Adrenal gland (tissue), 12 donors: ENCODE measurements around the gene RALGPS1. TPM values are rescaled to one million over a fixed set of nuclear protein-coding genes. Genes with fewer than 3 reads are reported as not detected.

Experiments used
- DNase-seq, 7 donors: peaks; one replicate each; pipeline ENCODE4 v3.0.0-alpha.2; 2019 to 2020
- H3K27ac ChIP-seq, 5 donors: fragments of 200-600 bp; sonication (generic) in 4 of 5; 1 replicate in 3 of 5; 2 replicates in 2 of 5; pipeline versions ENCODE4 v1.5.1 to v1.8.0; 2016 to 2020; ENCODE audit warnings: mild to moderate bottlenecking in 1 of 5
- H3K27me3 ChIP-seq: fragments of 200-600 bp; 2 replicates; pipeline ENCODE4 v1.8.0; 2021
- H3K36me3 ChIP-seq, 2 donors: fragments of 200-600 bp; replicated peaks in 1 of 2; 1 replicate in 1 of 2; 2 replicates in 1 of 2; pipeline versions ENCODE4 v1.5.1 to v1.8.0; 2018 to 2022
- H3K4me1 ChIP-seq, 2 donors: fragments of 200-600 bp; replicated peaks in 1 of 2; 1 replicate in 1 of 2; 2 replicates in 1 of 2; pipeline versions ENCODE4 v1.5.1 to v1.8.0; 2018 to 2021
- H3K4me3 ChIP-seq, 4 donors: fragments of 200-600 bp; sonication (generic) in 3 of 4; one replicate each; pipeline ENCODE4 v1.5.1; 2016 to 2018
- H3K9me3 ChIP-seq, 3 donors: fragments of 200-600 bp; sonication (generic) in 1 of 3; replicated peaks in 1 of 3; 1 replicate in 2 of 3; 2 replicates in 1 of 3; pipeline versions ENCODE4 v1.5.1 to v1.8.0; 2016 to 2021
- POLR2A ChIP-seq, 2 donors: fragments of 450-650 bp; IDR thresholded peaks; one replicate each; pipeline ENCODE4 v1.6.1; 2017; ENCODE audit warnings: antibody characterized with exemption in 2 of 2, mild to moderate bottlenecking in 2 of 2, moderate library complexity in 1 of 2
- WGBS, 4 donors: extraction: QIAGEN DNeasy Blood & Tissue Kit in 2 of 4; methylation state at CpG; one replicate each; pipeline versions ENCODE4 v1.1.5 to v1.1.7; 2013 to 2017; 5-methylcytosine and 5-hydroxymethylcytosine counted together
- intact Hi-C, 2 donors: fragments of 100-400 bp; cut with DNase I; formaldehyde crosslinking; loops; one replicate each; pipeline versions ENCODE4 v1.14.1 to v1.15.0; 2022 to 2023
- polyA plus RNA-seq, 3 donors: library from polyadenylated mRNA; stranded (reverse); fragments of 200-250 nt in 2 of 3; fragments of 350-450 nt in 1 of 3; fragmentation: Illumina TruSeq in 1 of 3; extraction: RNeasy Lipid Tissue Mini Kit (QIAGEN cat#74804) in 1 of 3; gene quantifications; one replicate each; pipeline ENCODE4 v1.2.3, GENCODE V29; 2013 to 2014
- total RNA-seq, 9 donors: library from RNA; depleted of rRNA in 4 of 9; stranded (reverse); fragments of >200 nt in 4 of 9; fragments of 120-200 nt in 1 of 9; fragmentation: NEBNext Ultra II Directional in 1 of 9; extraction: Animal tissue kit (Norgen Biotek cat#: 25700) in 1 of 9; gene quantifications; one replicate each; pipeline versions ENCODE4 v1.1.0 to v1.2.4, GENCODE V29; 2013 to 2023
- TF ChIP-seq, protein P1 (sequence below), 6 experiments: fragments of 450-650 bp in 4 of 6; fragments of 200-600 bp in 2 of 6; sonication (generic) in 1 of 6; IDR thresholded peaks; 1 replicate in 5 of 6; 2 replicates in 1 of 6; pipeline versions ENCODE4 v1.5.1 to v1.8.0; 2016 to 2021; ENCODE audit warnings: antibody characterized with exemption in 6 of 6, mild to moderate bottlenecking in 2 of 6, moderate library complexity in 1 of 6
- donor health status: healthy with polysubstance abuse.
- donor health status: Bipolar disorder and iron deficiency.
- donor health status: DM: yes; HTN: yes; CAD: no.
- donor health status: DM: no; HTN: no; CAD: no.
- donor health status: DM: no; HTN: no; CAD: no.
- donor health status: DM: yes; HTN: yes; CAD: no.

The RALGPS1 gene
- total and polyA plus RNA-seq, 12 donors: 2.8 to 9.9 (median 5.1) TPM

DNA sequence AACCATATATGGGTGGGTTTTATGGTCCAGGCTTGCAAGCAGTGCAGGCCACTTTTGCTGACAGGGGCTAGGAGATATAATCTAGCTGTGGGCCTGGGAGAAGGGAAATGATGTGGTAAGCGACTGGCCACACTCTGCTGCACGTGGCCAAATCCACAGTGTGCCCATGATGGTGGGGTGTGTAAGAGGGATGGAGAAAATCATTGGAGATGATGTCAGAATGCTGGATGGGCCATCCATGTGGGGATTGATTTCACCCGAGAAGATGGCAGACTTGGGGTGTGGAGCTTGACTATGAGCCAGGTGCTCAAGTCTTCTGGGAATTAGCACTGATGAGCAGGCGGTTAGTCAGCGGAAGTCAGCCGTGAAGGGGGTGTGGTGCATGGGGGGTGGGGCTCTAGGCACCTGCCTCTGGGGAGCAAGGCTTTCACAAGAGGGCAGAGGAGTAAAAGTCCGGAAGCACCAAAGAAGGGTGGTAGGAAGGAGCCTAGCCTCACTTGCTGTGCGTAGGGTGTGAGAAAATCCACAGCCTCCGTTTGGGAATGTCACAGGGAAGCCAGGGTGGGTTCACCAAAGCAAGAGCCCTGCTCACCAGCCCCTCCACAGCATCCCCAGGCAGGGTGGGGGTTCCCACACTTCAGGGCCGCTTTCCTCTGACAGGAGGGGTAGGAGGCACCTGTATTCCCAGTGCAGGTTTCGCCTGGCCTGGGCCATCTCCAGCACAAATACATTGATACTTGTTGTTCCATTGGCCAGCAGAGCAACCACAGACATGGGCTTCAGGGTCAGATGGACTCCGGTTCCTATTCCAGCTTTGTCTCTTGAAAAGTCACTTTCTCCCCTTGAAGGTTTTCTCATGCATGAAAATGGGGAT, 252.3 kb downstream of the RALGPS1 start:
- DNase-seq: peak in 3 of 7 donors; percentile 14 to 35 (median 18)
- intact Hi-C loops: no loop called here

DNA sequence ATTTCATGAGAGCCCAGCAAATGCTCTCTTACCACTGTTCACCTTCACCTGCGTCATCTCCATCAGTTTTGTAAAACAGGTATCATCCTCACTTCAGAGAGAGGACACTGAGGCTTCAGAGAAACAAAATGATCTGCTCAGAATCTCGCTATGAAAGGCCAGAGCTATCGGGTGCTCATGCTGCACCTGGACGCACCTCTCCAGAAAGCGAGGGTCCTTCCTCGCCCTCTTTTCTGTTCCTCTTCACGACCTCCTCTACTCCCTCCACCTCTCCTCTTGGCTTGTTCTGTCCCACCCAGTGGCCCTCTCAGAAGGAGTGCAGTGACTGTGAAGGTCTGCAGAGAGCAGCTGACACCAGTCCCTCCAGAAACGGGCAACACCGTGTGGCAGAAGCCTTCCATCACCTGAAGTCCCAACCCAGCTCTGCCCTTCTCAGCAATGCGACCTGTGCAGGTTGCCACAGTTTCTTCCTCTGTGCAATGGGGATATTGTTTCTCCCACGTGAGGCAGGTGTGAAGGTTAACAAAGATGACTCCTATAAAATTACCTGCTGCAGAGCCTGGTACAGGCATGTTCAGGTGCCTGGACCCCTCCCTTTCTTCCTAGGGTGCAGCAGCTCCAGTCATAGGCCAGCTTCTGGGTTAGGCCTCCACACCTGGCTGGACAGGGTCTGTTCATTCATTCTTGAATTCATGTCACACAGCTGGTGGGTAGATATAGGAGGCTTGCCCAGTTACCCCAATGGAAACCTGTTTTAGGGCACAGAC, 253.2 kb downstream of the RALGPS1 start:
- WGBS, 4 donors: 94 to 95% (median 95%) methylated on average over 10 to 11 of the region's 11 CpGs
- TF ChIP-seq, protein P1, sequence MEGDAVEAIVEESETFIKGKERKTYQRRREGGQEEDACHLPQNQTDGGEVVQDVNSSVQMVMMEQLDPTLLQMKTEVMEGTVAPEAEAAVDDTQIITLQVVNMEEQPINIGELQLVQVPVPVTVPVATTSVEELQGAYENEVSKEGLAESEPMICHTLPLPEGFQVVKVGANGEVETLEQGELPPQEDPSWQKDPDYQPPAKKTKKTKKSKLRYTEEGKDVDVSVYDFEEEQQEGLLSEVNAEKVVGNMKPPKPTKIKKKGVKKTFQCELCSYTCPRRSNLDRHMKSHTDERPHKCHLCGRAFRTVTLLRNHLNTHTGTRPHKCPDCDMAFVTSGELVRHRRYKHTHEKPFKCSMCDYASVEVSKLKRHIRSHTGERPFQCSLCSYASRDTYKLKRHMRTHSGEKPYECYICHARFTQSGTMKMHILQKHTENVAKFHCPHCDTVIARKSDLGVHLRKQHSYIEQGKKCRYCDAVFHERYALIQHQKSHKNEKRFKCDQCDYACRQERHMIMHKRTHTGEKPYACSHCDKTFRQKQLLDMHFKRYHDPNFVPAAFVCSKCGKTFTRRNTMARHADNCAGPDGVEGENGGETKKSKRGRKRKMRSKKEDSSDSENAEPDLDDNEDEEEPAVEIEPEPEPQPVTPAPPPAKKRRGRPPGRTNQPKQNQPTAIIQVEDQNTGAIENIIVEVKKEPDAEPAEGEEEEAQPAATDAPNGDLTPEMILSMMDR (IDR thresholded peaks at IDR 0.05): no peak
- TF ChIP-seq POLR2A (IDR thresholded peaks at IDR 0.05): no peak
- DNase-seq: peak in 3 of 7 donors; percentile 5 to 34 (median 7)
- intact Hi-C loops: no loop called here
- Histone ChIP-seq H3K4me3 (no peak overlapping the region), H3K9me3 (no peaks in the 10 kb centered on the region), H3K36me3 (no peaks in the 10 kb centered on the region), H3K27me3 (no peaks in the 10 kb centered on the region), H3K27ac (no peak overlapping the region), H3K4me1 (peaks cover 0 to 10% of the 10 kb centered on the region in 2 donors)

More for the DNA sequence above, 252.3 kb downstream of the RALGPS1 start:
- WGBS, 4 donors: 90 to 92% (median 90%) methylated on average over 11 to 12 of the region's 12 CpGs
- Histone ChIP-seq H3K36me3 (no peaks in the 10 kb centered on the region), H3K27me3 (no peaks in the 10 kb centered on the region), H3K4me3 (no peak overlapping the region), H3K4me1 (peaks cover 0 to 10% of the 10 kb centered on the region in 2 donors), H3K9me3 (no peaks in the 10 kb centered on the region), H3K27ac (no peak overlapping the region)
- no peak for TF ChIP-seq POLR2A (IDR thresholded peaks at IDR 0.05)
- TF ChIP-seq, protein P1 (IDR thresholded peaks at IDR 0.05): no peak

DNA sequence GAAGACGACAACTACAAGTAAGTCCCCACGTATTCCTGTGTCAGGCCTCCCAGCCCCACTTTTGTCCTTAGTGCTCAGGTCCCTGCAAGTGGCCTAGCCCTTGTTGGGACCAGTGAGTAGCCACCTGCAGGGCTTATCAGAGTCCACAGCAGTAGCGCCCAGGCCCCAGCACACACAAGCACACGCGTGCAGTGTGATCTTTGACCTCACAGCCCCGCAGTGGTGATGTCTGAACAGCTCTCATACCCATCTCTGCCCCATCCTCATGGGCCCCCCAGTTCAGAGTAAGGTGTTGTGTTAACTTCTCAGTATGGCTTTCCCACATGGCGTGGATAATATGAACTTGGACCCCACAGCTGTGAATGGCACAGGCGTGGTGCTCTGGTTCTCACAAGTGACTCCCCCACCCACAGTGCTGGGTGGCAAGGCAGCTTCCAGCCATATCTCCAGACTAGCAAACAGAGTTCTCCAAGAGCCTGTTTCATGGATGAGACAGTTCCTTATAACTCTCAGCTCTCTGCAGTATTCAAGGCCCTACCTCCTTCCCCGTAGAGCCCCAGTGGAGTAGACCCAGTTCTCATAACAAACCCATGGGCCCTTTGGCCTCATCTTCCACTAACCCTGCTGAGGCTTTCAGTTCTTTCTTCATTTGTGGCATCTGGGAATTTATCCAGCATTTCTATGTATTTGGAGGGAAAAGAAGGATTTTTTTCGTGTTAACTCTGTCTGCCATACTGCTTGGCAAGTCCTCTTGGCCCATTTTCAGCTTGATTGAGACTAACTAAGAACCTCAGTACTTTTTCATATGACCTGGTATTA, 254.4 kb downstream of the RALGPS1 start:
- Histone ChIP-seq H3K4me3 (no peak overlapping the region), H3K27me3 (no peaks in the 10 kb centered on the region), H3K4me1 (no peaks in the 10 kb centered on the region), H3K9me3 (no peaks in the 10 kb centered on the region), H3K27ac (no peak overlapping the region), H3K36me3 (no peaks in the 10 kb centered on the region)
- intact Hi-C loops: no loop called here
- peak in 3 of 7 donors; percentile 6 to 43 (median 8) for DNase-seq
- WGBS, 4 donors: 95 to 100% (median 97%) methylated on average over 8 to 10 of the region's 10 CpGs
- no peak for TF ChIP-seq POLR2A (IDR thresholded peaks at IDR 0.05)
- TF ChIP-seq, protein P1 (IDR thresholded peaks at IDR 0.05): no peak

GRCh38 chr9:127169575-127169883, 254.9 kb downstream of the RALGPS1 start:
- 72 to 83% (median 76%) methylated on average over 5 of the region's 5 CpGs for WGBS, 4 donors

More at GRCh38 chr9:127169575-127169883, 254.9 kb downstream of the RALGPS1 start:
- no peak overlapping the region for H3K4me3 ChIP-seq
- no peaks in the 10 kb centered on the region for H3K4me1 ChIP-seq
- DNase-seq: no peak
- intact Hi-C loops: no loop called here
- H3K9me3 ChIP-seq: no peaks in the 10 kb centered on the region
- H3K27ac ChIP-seq: no peak overlapping the region
- no peaks in the 10 kb centered on the region for H3K36me3 ChIP-seq
- TF ChIP-seq, protein P1 (IDR thresholded peaks at IDR 0.05): no peak
- no peak for TF ChIP-seq POLR2A (IDR thresholded peaks at IDR 0.05)
- H3K27me3 ChIP-seq: no peaks in the 10 kb centered on the region
